NCI-H2227 (cell line): ENCODE results near the gene EFS.

ENCODE experiments used
- DNase-seq: peaks from one replicate; lab custom pipeline; 2025; ENCODE audit not compliant: unreplicated experiment; lab: John Stamatoyannopoulos, UW

The EFS gene

DNA sequence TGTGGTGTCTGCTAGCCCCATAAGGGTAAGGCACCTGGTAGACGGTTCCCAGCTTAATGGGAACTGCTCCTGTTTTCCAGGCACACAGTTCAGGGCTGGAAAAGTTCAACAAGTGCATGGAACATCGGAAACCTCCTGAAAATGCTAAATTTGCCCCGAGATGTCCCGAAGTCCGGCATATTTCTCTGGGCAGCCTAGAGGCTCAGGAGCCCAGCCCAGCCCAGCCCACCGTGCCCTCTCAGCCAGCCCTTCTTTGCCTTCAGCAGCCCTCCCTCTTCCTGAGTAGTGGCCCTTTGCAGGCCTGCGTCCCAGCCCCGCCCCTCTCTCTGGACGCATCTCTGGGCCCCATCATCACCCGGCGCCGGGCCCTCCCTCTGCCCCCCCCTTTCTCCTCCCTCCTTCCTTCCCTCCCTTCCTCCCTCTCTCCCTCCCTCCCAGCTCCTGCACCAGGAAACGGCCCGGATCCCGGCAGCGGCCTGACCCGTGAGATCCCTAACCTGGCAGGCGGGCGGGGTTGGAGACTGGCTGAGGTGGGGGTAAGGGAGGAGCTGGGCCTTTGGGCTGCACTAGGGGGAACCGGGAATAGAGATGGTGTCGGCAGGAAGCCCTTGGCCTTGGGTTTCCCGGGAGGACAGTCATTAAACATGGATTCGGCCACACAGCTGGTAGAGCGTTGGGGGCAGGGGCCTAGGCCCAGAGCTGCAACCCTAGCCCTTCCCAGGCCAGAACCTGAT, 58.4 kb downstream of the EFS start, which contains the start of gene BCL2L2:
BCL2L2 (plus strand) TSS at position 422 of the 734 bp plus-strand sequence. CDS start 935 bp downstream, outside the sequence.
- DNase-seq: peak; percentile 88
